G401 (cell line): Measurements from ENCODE around the gene MICB. TPM values are rescaled to one million over a fixed set of nuclear protein-coding genes. Genes with fewer than 3 reads are reported as not detected.

ENCODE experiments used
- DNase-seq: peaks from one replicate; pipeline ENCODE4 v3.0.0-alpha.2; 2015; ENCODE audit warnings: low spot score
- in situ Hi-C: cut with HindIII; loops from 2 replicates; pipeline ENCODE4 v1.10.0; 2016; ENCODE audit warnings: low sequenced_read_pairs, mixed read lengths
- total RNA-seq: library from RNA; depleted of rRNA; stranded (reverse); fragments of >200 nt; shearing (Covaris generic); gene quantifications from 2 replicates; pipeline ENCODE4 v1.2.3, GENCODE V29; 2014

MICB gene
- total RNA-seq, 1 experiment from 2014 or later = 18.3 TPM

- DNase-seq = no peak
- in situ Hi-C loops = no loop called here
These were observed 34.9 kb downstream of the MICB start for GRCh38 chr6:31532644-31533454.

- no peak for DNase-seq
- in situ Hi-C loops = no loop called here
These were observed 35.5 kb downstream of the MICB start for GRCh38 chr6:31533455-31533841.

GRCh38 chr6:31534011-31534410 lies 36.1 kb downstream of the MICB start:
- no peak for DNase-seq
- in situ Hi-C loops = no loop called here

DNA sequence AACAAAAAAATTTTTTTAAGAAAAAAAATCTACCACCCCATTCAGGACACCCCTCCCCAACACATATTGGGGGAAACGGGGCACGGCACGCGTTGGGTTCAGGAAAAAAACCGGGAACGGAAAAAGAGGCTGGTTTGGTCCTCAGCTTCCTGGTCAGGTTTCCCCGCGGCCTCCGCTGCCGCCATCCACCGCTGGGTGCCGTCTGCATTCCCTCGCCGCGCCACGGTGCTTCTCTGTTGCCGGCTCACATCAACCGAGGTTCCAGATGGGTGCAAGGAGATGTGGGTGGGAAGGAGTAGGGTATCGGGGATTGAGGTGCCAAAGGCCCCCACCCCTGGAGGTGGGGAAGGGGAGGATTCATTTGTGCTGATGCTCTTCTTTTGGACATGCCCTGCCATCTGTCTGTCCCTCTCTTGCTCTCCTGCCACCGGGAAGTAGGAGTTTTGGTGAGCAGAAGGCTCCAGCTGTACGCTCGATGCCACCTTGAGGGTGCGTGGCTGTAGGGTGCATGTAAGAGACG lies 36.6 kb downstream of the MICB start:
- in situ Hi-C loops = no loop called here
- no peak for DNase-seq

- no peak for DNase-seq
- in situ Hi-C loops = no loop called here
These were observed 37.8 kb downstream of the MICB start for GRCh38 chr6:31535538-31536324.

DNA sequence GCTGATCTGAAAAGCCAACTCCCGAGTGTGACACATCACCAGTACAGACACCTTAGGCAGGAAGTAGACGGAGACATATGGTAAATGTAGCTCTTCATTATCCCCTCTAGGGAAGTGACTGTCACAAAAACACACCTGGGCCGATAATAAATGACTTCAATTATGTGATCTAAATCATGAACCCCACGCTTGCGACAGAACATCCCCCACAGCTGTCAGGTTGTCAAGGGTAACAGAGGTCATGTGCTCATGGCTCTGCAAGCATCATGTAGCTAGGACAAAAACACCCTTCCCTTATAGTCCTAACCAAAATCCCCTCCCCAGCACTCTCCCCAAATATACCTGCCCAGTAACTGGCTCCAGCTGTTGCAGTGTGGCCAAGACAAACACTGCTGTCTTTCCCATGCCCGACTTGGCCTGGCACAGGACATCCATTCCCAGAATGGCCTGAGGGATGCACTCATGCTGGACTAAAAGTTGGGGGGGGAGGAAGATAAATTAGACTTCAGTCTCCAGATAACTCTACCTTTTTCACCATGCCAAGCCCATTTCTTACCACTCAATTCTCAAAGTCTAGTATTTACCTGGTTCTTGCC lies 41.0 kb downstream of the MICB start:
- in situ Hi-C loops = no loop called here

GRCh38 chr6:31540640-31541039 lies 42.7 kb downstream of the MICB start:
- in situ Hi-C loops = loop anchor here (5.0 kb wide), 1 partner anchor 42 kb away; the partner anchor contains the start of gene LTB
- DNase-seq = no peak

More for the DNA sequence above, 41.0 kb downstream of the MICB start:
- no peak for DNase-seq

DNA sequence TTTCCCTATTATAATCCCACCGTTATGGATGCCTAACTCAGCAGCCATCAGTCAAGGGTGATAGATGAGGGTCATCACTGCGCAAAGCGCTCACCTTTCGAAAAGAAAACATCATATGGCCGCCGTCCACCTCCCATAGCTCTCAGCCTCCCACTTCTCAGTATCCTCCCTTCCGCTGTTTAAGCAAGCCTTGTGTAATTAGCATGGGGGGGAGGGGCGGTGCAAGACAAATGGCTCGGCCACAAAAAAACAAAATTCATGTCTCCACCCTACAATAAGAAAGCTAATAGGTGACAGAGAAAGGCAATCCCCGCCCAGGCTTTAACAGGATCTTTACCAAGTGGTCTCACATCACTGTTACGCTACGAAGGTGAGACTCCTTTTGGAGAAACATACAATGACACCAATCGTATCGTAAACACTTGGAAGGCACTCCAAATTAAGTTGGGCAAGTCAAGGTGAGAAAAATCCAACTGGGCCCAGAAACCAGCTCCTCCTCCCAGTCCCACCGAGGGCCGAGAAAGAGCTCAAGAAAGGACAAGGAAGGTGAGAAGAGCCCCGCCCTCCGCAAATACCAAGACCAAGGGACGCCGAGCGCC lies 43.2 kb downstream of the MICB start:
- peak; percentile 32 for DNase-seq
- in situ Hi-C loops = loop anchor here (5.0 kb wide), 1 partner anchor 41 kb away; the partner anchor contains the start of gene LTB

- in situ Hi-C loops = loop anchor here (5.0 kb wide), 1 partner anchor 40 kb away; the partner anchor contains the start of gene LTB
- peak; percentile 98 for DNase-seq
These were observed 43.9 kb downstream of the MICB start, which contains the start of gene DDX39B for GRCh38 chr6:31541658-31542521. TSS of gene DDX39B (minus strand) at chr6:31542003. CDS start at chr6:31540532, 1,471 bp downstream.

DNA sequence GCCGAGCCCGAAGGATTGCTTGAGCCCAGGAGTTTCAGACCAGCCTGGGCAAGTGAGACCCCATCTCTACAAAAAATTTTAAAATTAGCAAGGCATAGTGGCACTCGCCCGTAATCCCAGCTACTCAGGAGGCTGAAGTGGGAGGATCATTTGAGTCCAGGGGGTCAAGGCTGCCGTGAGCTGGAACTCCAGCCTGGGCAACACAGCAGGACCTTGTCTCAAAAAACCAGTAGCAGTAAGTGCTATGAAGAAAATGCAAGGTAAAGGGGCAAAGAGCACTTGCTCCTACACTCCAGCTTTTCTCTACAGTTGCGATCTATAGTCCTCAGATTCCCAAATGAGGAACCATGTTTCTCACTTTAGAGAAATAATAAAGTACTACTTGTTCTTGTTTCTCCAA lies 45.7 kb downstream of the MICB start:
- in situ Hi-C loops = loop anchor here (5.0 kb wide), 1 partner anchor 39 kb away; the partner anchor contains the start of gene LTB
- no peak for DNase-seq

GRCh38 chr6:31544676-31545075 lies 46.7 kb downstream of the MICB start:
- DNase-seq = no peak
- in situ Hi-C loops = loop anchor here (5.0 kb wide), 1 partner anchor 38 kb away; the partner anchor contains the start of gene LTB

GRCh38 chr6:31545291-31545690 lies 47.3 kb downstream of the MICB start:
- DNase-seq = no peak
- in situ Hi-C loops = no loop called here

GRCh38 chr6:31546339-31546957 lies 48.5 kb downstream of the MICB start, which contains the start of gene ATP6V1G2:
TSS of gene ATP6V1G2 (minus strand) at chr6:31546608. CDS start at chr6:31546559, 49 bp downstream.
- peak; percentile 100 for DNase-seq

DNA sequence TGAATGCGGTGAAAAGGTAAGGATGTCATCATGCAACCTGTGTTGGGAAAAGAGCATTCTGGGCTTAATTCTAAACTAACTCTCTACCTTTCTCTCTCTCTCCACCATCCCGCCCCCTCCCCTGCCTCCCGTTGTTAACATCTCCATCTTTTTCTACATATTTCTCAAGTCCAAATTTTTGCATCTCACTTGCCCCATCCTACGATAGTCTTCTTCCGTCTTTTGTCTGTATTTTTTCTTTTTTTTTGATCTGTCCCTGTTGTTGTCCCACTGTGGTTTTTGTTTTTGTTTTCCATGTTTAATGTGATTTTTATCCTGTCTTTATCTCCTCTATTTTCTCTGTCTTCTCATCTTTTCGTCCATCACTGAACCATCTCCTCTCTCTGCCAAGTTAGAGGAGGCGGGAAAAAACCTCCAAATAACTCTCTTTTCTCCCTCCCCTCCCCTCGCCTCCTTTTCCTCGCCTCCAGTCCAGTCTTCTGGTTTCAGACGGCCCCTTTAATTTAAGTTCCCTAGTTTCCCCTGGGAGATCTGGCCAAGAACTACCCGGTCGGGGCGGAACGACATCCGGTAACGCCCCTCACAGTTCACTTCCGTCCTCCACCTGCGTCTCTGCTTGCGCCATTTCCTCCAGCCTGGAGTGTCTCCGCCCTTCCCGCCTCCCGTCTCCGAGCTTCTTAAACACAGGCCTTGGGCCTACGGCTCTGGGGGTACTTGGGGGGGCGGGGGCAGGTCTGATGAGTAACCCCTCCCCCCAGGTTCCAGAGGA lies 49.2 kb downstream of the MICB start, which contains the start of gene NFKBIL1:
NFKBIL1 (plus strand) TSS at position 651 of the 769 bp plus-strand sequence; CDS start at position 738, 87 bp downstream.
- peak; percentile 99 for DNase-seq
- in situ Hi-C loops = no loop called here

More at GRCh38 chr6:31546339-31546957, 48.5 kb downstream of the MICB start, which contains the start of gene ATP6V1G2:
- in situ Hi-C loops = no loop called here

DNA sequence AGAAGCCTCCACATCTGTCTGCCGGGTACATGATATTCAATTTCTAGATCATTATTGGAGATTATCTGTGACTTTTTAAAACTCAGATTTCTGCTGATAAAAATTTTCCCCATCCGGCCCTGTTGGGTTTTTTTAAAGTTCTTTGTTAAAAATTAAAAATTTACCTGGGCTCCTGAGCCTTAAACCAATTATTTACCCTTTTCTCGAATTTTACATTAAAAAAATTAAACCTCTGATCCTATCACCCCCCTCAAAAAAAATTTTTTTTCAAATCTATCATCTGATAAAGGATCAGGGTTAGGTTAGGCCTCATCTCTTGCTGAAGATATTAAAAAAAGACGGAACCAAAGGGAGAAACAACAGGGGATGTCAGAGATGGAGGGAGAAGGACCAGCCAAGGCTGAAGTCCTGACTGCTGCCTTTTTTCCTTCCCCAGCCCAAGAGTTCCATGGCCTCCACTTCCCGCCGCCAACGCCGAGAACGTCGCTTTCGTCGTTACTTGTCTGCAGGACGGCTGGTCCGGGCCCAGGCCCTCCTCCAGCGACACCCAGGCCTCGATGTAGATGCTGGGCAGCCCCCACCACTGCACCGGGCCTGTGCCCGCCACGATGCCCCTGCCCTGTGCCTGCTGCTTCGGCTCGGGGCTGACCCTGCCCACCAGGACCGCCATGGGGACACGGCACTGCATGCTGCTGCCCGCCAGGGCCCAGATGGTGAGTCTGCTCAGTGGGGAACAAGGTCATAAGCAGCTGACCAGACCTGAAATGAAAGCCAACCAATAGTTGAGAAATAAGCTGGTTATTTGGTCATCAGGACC lies 50.0 kb downstream of the MICB start:
- no peak for DNase-seq
- in situ Hi-C loops = no loop called here

DNA sequence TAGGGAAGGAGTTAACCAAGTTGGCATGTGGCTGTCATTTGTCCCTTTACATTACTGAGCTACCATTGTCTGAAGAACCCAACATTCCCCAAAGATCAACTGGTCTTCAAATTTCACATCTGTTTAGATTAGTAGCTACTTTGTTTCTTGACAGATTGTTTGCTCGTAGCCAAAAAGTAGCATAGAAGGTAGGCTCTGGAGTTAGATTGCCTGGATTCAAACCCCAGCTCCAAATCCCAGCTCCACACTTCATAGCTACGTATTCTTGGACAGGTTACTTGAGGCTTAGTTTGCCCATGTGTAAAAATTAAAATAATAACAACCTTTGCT lies 50.6 kb downstream of the MICB start:
- DNase-seq = no peak
- in situ Hi-C loops = no loop called here
